Measurements from ENCODE around the gene TXNDC2.

TXNDC2 gene

DNA sequence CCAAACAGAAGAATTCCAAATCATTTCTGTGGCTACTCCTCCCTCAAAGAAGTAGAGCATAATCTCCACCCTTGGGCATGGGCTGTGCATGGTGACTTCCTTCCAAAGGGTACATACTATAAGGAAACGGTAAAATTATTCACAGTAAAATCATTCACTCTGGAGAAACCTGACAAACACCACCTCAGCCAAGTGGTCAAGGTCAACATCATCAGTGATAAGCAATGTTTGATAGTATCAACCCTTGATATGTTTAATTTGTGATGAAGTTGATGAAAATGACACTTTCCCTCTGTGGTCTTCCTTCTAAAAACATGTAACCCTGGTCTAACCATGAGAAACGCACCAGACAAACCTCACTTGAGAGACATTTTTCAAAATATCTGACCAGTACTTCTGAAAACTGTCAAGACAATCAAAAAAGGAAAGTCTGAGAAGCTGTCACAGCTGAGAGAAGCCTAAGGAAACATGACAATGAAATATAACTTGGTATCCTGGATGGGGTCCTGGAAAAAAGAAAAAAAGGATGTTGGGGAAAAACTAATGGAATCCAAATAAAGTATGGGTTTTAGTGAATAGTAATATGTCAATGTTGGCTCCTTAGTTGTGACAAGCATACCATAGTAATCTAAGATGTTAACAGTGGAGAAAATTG lies 9.4 kb upstream of the TXNDC2 start:
- Histone ChIP-seq H3K27me3 (ENCODE audit: insufficient read depth, low read depth) (no peaks in the 10 kb centered on the region), H2AFZ (ENCODE audit: low read depth) (peak overlapping the region; percentile 92), H3K9ac (peak overlapping the region; percentile 72), H3K4me2 (peak overlapping the region; percentile 94), H4K20me1 (ENCODE audit: insufficient read depth) (no peaks in the 10 kb centered on the region), H3K4me1 (ENCODE audit: low read depth, poor library complexity, severe bottlenecking) (peaks cover 36% of the 10 kb centered on the region), H3K79me2 (ENCODE audit: insufficient read depth, low read depth) (no peaks in the 10 kb centered on the region), H3K27ac (peak overlapping the region; percentile 91), H3K36me3 (ENCODE audit: insufficient read depth) (no peaks in the 10 kb centered on the region), H3K4me3 (IDR thresholded peaks at IDR 0.05; ENCODE audit: insufficient read depth, low read depth, low read length) (no peak overlapping the region)
- TF ChIP-seq, protein P1, sequence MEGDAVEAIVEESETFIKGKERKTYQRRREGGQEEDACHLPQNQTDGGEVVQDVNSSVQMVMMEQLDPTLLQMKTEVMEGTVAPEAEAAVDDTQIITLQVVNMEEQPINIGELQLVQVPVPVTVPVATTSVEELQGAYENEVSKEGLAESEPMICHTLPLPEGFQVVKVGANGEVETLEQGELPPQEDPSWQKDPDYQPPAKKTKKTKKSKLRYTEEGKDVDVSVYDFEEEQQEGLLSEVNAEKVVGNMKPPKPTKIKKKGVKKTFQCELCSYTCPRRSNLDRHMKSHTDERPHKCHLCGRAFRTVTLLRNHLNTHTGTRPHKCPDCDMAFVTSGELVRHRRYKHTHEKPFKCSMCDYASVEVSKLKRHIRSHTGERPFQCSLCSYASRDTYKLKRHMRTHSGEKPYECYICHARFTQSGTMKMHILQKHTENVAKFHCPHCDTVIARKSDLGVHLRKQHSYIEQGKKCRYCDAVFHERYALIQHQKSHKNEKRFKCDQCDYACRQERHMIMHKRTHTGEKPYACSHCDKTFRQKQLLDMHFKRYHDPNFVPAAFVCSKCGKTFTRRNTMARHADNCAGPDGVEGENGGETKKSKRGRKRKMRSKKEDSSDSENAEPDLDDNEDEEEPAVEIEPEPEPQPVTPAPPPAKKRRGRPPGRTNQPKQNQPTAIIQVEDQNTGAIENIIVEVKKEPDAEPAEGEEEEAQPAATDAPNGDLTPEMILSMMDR (conservative IDR thresholded peaks at IDR 0.05; ENCODE audit: low read depth, low read length): no peak

DNA sequence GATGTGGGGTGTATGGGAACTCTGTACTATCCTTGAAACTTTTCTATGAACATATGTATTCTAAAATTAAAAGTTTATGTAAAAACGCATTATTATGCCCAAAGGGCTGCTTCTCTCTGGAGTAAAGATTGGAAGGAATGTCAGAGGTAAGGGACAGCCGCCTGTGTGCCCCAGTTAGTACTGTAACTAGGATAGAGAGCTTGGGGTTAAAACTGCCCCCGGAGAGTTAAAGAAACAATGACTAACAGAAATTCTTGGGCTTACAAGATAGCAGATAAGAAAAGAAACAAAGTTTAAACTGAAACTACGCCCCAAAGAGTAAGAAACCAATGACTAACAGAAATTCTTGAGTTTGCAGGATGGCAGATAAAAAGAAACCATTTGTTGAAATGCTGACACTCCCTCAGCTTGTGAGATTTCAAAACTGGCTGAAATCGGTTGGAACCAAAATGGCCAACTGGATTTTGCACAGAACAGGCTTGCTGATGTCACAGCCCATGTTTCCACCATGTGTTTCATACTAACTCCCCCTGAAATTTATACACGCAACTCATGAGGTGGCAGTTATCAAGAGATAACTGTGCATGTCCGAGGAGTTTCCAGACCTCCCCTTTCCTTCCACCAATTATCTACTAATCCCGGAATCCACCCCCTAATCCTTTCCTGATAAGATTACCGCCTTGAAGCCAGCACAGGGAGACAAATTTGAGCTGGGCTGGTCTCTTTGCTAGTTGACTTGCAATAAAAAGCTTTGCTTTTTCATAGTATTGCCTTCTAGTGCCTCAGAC lies 8.7 kb upstream of the TXNDC2 start:
- no peaks in the 10 kb centered on the region for H3K36me3 ChIP-seq (ENCODE audit: insufficient read depth)
- peak overlapping the region; percentile 72 for H3K9ac ChIP-seq
- H3K27ac ChIP-seq: peak overlapping the region; percentile 91
- no peaks in the 10 kb centered on the region for H3K79me2 ChIP-seq (ENCODE audit: insufficient read depth, low read depth)
- TF ChIP-seq, protein P1 (conservative IDR thresholded peaks at IDR 0.05; ENCODE audit: low read depth, low read length): no peak
- H4K20me1 ChIP-seq (ENCODE audit: insufficient read depth): no peaks in the 10 kb centered on the region
- H3K4me3 ChIP-seq (IDR thresholded peaks at IDR 0.05; ENCODE audit: insufficient read depth, low read depth, low read length): no peak overlapping the region
- H3K4me2 ChIP-seq: peak overlapping the region; percentile 94
- H2AFZ ChIP-seq (ENCODE audit: low read depth): peak overlapping the region; percentile 92
- H3K4me1 ChIP-seq (ENCODE audit: low read depth, poor library complexity, severe bottlenecking): peaks cover 29% of the 10 kb centered on the region
- H3K27me3 ChIP-seq (ENCODE audit: insufficient read depth, low read depth): no peaks in the 10 kb centered on the region

DNA sequence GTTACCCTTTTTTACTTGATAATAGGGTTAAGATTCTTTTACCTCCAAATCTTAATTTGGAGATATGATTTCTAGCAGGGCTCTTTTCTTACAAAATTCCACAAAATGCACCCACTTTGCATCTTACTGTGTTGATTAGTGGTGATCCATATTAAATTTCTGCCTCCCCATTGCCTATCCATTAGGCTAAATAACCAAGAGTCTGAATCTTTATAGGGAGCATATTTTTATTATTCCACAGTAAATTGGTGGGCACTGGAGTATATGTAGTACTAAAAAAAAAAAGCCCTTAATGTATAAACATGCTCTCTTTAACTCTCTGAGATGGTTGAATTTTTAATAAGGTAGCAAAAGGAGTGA lies 8.1 kb upstream of the TXNDC2 start:
- TF ChIP-seq, protein P1 (conservative IDR thresholded peaks at IDR 0.05; ENCODE audit: low read depth, low read length): no peak
- peak overlapping the region; percentile 94 for H3K4me2 ChIP-seq
- H3K4me3 ChIP-seq (IDR thresholded peaks at IDR 0.05; ENCODE audit: insufficient read depth, low read depth, low read length): no peak overlapping the region
- H3K79me2 ChIP-seq (ENCODE audit: insufficient read depth, low read depth): no peaks in the 10 kb centered on the region
- H3K27me3 ChIP-seq (ENCODE audit: insufficient read depth, low read depth): no peaks in the 10 kb centered on the region
- H3K36me3 ChIP-seq (ENCODE audit: insufficient read depth): no peaks in the 10 kb centered on the region
- H3K27ac ChIP-seq: peak overlapping the region; percentile 91
- peaks cover 29% of the 10 kb centered on the region for H3K4me1 ChIP-seq (ENCODE audit: low read depth, poor library complexity, severe bottlenecking)
- peak overlapping the region; percentile 92 for H2AFZ ChIP-seq (ENCODE audit: low read depth)
- no peaks in the 10 kb centered on the region for H4K20me1 ChIP-seq (ENCODE audit: insufficient read depth)
- H3K9ac ChIP-seq: peak overlapping the region; percentile 72

DNA sequence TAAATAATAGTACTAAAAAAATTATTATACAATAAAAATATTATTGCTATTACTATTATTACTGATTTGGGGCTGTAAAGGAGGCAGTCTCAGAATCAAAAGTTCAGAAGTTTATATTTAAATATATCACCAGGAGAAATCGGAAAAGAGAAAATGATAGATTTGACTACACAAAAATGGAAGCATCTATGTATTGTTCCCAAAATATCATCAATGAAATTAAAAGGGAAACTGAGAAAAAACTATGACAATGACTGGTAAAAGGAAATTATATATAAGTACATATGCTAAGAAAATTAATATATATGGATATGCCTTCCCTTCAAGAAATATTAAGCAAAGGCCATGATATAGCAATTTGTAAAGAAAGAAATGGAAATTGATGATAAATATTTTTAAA lies 7.7 kb upstream of the TXNDC2 start:
- H2AFZ ChIP-seq (ENCODE audit: low read depth): no peak overlapping the region
- no peak overlapping the region for H3K4me3 ChIP-seq (IDR thresholded peaks at IDR 0.05; ENCODE audit: insufficient read depth, low read depth, low read length)
- H3K4me1 ChIP-seq (ENCODE audit: low read depth, poor library complexity, severe bottlenecking): peaks cover 29% of the 10 kb centered on the region
- no peaks in the 10 kb centered on the region for H3K36me3 ChIP-seq (ENCODE audit: insufficient read depth)
- no peaks in the 10 kb centered on the region for H3K27me3 ChIP-seq (ENCODE audit: insufficient read depth, low read depth)
- TF ChIP-seq, protein P1 (conservative IDR thresholded peaks at IDR 0.05; ENCODE audit: low read depth, low read length): no peak
- H3K27ac ChIP-seq: no peak overlapping the region; the same call in 1 of the 2 replicates
- H3K4me2 ChIP-seq: peak overlapping the region; percentile 20
- no peaks in the 10 kb centered on the region for H4K20me1 ChIP-seq (ENCODE audit: insufficient read depth)
- H3K79me2 ChIP-seq (ENCODE audit: insufficient read depth, low read depth): no peaks in the 10 kb centered on the region
- no peak overlapping the region for H3K9ac ChIP-seq

Measured in KMS-11 (cell line).